Measurements from ENCODE around the gene SRGAP2B. TPM values are rescaled to one million over a fixed set of nuclear protein-coding genes. Genes with fewer than 3 reads are reported as not detected.

Gene SRGAP2B
- total RNA-seq, result 19.6 and 20.4 TPM in 2 replicates

GRCh38 chr1:145095284-145096057 is at the start of gene SRGAP2B, which contains the start of gene FAM72D:
TSS of gene SRGAP2B (minus strand) at chr1:145095328. CDS start at chr1:145092901, 2,427 bp downstream.
TSS of gene FAM72D (plus strand) at chr1:145095974. CDS start at chr1:145096848, 874 bp downstream.

Other genes with a start within 250 kb of the SRGAP2B start
- 0.40 and 1.6 TPM in 2 replicates for gene FAM72D, start 646 bp upstream of the SRGAP2B start, total RNA-seq
- gene PPIAL4D, start 146.8 kb upstream of the SRGAP2B start, total RNA-seq, result not detected in 2 replicates

All from epithelial cell of alveolus of lung (primary cell).